GM18907 (cell line): ENCODE results near the gene HDHD5.
"Not testable (repeated sequence)": the region's sequence is repeated elsewhere in the genome, so short reads cannot be mapped to it uniquely, and the experiment has no call there.

Source experiments
- ATAC-seq: cut with Tn5 transposase; IDR thresholded peaks from one replicate; pipeline ENCODE4 v1.9.1; 2021; ENCODE audit warnings: mild to moderate bottlenecking, moderate library complexity; ENCODE audit not compliant: unreplicated experiment

The HDHD5 gene

DNA sequence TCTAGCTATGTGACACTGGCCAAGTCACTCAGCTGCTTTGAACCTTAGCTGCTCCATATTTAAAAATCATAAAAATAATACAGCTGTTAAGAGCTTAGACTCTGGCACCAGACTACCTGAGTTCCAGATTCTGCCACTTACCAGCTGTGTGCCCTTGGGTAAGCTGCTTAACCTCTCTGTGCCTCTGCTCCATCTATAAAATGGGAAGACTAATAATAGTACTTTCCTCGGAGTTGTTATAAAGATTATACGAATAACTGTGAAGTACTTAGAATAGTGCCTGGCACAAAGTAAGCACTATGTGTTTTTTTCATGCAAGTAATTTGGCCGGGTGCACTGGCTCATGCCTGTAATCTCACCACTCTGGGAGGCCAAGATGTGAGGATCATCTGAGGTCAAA, 1.4 kb downstream of the HDHD5 start:
- no peak for ATAC-seq

DNA sequence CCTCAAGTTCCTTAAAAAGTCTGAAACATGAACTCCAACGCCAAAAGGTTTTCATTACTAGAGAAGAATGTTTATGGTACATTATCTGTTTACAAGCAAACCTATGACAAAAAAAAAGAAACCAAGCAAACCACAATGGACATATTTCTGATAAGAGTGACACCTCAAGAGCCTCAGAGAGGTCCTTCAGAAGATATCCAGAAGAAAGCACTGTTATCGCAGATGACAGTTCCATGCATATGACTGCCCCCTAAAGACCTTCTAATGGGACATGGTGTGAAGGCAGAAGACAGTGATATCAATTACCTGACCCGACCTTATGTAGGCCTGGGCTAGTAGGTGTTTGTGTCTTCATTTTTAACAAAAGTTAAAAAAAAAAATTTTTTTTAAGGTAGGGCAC, 3.1 kb downstream of the HDHD5 start:
- no peak for ATAC-seq

DNA sequence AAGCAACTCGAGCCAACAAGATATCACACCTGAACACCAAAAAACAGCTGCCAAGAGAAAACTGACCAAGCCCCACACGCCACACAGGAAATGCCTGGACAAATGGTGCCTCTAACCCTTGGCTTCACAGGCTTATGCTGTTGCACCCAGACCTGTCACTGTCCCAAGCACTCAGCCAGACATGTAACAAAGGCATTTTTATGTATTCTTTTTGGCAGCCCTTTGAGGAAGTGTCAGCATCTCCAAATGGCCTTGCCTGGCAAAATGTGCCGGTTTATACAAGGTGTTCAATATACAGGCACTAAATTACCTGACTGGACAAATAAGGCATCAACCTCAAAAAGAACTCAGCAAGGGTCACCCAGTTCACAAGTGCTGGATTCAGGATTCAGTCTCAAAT, 6.1 kb downstream of the HDHD5 start:
- no peak for ATAC-seq

DNA sequence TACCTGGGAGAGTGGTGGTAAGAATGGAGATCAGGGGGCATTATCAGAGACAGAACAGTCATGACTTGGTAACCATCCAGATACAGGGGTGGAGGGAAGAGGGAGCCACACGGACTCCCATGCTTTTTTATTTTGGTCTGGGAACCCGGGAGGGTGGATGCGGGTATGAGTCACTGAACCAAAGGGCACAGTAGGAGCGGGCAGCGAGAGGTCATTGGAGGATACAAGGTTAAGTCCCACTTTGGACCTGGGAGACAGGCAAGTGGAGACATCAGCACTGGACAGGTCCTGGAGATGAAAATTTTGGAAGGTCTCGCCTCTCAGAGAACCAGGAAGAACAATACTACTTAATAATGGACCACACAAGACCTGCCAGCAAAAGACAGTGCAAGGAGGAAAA, 6.7 kb downstream of the HDHD5 start:
- no peak for ATAC-seq

DNA sequence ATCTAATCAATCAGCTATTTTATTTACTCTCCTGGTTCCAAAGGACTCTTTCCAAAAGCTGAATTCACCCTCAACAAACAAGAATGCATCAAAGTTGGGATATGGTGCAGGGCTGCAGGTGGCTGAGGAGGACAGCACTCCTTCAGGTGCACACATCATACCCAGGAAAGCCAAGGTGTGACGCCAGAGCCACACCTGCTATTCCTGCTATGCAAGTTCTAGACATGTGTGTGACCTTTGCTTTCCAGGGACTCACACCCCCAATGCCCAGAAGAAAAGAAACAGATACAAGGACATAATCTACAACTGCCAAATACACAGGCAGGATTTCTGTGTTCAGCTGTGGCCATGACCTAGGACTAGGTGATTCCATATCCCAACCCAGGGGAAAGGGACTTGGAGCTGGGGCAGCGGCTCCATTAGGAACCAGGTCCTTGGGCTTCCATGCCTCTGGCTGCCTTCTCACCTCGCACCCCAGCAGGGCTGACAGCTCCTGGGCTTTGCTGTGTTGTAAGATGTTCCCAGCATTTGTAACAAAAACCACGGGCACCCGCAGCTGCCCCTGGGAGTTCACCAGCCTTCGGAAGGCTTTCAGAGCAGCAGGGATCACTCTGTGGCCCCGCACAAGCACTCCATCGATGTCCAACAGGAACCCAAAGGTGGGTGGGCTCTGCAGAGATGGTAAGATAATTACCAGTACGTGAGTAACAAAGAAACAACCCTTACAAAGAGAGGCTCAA, 9.8 kb downstream of the HDHD5 start:
- ATAC-seq: no peak

DNA sequence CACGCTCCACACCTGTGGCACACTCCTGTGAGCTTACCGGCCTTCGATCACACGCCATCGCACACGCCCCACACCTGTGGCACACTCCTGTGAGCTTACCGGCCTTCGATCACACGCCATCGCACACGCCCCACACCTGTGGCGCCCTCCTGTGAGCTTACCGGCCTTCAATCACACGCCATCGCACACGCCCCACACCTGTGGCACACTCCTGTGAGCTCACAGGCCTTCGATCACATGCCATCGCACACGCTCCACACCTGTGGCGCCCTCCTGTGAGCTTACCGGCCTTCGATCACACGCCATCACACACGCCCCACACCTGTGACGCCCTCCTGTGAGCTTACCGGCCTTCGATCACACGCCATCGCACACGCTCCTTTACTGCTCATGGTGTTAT, 11.6 kb downstream of the HDHD5 start:
- not testable (repeated sequence) for ATAC-seq

DNA sequence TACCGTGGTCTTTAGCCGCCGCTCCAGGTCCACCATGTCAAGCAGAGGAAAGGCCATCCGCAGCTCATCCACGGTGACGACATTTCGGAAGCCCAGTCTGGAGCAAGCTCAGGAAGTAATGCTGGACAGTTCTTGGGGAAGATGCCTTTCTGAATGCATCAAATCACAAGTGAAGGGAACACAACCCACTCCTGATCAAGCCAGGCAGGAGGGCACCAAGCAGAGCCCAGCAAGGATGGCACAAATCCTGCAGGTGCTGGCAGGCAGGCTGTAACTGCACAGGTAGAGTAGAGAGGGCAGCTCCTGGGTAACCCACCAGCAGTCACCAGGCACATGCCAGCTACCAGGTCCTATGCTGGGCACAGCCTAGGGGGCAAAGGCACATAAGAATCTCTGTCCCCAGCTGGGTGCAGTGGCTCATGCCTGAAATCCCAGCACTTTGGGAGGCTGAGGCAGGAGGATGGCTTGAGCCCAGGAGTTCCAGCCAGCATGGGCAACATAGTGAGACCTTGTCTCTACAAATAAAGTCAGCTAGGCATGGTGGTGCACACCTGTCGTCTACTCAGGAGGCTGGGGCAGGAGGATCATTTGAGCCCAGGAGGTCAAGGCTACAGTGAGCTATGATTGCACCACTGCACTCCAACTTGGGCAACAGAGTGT, 13.9 kb downstream of the HDHD5 start:
- no peak for ATAC-seq

DNA sequence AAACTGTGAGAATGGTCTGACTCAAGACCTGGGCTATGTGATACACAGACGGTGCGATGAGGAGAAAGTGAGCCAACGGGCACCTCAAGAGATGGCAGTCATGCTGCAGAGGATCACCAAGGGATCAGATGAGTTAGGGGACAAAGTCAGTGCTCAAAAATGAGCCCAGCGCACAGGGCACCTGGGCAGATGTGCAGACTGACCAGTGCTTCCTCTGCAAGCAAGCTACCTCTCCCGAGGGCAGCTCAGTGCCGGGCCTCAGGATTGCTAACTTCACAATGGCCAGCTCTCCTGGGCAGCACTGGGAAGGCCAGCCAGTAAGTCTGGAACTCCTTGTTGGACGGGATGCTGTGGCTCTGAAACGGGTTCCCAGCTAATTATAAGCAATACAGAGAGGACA, 15.3 kb downstream of the HDHD5 start:
- ATAC-seq: no peak

DNA sequence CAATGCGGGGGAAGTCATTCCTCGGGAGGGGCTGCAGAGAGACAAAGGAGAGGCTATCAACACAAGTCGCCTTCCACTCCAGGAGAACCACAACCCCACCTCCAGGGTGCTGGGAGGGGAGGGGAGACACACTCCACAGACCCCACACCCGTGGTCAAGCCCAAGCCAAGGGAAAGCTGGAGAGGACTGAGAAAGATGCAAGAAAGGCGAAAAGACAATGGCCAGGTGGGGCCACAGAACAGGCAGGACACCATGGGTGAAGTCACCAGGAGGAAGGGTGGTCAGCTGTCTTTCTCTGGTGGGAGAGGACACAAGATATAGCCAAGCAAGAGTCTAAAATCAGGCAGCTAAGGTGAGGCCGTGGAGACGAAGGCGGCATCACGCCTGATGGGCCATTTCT, 16.0 kb downstream of the HDHD5 start:
- ATAC-seq: no peak

DNA sequence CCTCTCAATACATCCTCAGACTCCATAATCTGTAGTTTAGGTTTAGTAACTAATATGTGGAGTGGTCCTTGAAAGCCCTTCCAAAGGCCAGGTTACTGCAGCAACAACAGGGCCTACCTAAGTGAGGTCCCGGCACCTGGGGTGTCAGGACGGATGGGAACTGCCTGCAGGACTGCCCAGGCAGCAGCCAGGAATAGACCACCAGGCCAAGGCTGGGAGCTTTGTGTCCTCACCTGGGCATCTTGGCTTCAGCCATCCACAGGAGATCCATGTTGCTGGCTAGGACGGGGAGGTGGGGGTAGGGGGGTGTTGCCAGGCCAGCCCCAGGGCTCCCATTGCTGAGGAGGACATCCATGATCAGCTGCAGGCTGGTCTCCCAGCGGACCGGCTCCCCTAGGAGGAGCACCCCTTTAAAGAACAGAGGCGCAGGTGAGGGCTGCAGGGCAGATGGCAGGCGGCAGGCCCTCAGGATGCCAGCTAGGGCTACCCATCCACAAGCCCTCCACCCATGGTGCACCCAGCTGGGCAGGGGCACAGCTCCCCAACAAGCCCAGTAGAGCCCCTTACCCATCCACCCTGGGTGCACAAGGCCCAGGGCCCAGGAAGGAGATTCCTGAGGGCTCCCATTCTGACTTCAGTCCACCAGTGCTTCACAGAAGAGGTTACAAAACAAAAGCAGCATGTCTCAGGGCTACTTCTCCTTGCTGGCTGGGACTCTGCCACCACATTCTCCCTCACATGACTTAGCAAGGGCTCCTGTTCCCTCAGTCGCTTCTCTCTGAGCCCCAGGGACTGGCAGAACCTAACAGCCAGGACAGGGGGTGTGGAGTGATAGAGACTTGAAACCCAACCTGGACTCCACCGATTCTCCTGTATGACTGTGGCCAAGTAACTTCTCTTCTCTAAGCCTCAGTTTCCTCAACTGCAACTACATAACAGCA, 18.0 kb downstream of the HDHD5 start:
- no peak for ATAC-seq

DNA sequence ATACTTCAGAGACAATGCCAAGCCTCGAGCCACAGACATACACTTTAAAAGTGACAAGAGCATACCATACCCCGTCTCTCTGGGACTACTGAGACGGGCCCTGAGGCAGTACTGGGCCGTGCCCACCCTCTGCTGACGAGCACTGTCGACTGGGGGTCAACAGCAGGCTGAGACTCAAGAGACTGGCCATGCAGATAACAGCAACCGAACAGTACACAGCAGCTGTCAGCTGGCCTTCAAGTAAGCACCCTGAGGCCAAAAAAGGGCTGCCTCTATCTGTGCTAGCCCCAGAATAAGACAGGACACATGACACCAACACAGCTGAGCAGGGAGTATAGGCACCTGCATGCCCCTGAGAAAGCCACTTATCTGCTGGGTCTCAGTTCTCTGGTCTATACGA, 19.1 kb downstream of the HDHD5 start:
- ATAC-seq: no peak

DNA sequence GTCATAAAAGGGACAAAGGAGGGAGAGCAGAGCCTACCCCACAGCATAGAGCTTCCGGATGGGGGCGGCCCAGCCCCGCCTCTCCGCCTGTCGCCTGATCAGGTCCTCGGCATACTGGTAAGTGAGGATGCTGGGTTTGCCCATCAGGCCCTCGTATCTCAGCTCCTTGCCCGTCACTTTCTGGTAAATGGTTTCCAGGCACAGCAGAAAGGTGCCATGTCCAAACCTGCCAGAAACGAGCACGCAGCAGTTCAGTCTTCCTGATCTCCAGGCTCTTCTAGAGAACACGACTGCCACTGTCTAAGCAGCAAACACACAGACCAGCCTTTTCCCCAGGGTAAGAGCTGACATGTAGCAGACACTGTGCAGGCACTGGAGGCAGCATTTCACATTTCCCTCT, 20.6 kb downstream of the HDHD5 start:
- no peak for ATAC-seq

DNA sequence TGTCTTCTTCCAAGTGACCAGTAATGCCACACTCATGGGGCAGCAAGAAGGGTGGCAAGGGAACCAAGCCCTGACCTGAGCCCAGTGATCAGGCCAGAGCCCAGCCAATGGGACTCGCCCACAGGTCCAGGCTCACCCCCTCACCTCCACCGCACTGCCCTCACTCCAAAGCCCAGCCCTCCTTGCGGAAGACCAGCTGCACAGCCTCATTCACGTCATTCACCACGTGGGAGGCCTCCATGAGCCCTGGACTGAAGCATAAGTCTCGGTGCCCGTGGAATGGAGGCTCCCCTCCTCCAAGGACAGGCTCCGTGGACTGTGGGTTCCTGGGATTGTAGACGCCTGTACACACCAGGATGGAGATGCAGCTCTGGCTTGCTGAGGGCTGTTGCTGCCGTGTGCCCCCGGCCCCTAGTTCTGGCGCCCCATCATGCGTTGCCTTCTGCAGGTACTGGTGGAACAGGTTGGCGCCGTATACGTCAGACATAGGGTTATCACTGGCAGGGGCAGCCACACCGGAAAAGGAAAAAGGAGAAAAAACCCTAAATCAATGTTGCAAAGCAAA, 21.1 kb downstream of the HDHD5 start:
- ATAC-seq: no peak

DNA sequence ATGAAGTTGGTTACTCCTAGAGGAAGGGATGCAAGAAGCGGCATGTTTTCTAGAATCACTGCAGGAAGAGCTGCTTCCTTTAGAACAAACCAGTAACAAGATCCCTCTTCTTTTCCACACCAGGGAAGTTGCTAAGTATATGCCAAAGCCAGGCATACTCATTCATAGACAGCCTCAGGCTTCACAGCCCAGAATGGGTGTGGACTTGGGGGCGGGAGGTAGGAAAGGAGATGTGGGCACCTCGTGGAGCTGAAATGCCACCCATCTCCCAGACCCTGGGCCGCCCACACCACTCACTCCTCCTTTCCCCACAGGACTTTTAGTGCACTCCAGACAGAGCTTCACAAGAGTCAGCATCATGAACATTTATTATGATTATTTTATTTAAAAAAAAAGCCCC, 21.9 kb downstream of the HDHD5 start:
- ATAC-seq: no peak

DNA sequence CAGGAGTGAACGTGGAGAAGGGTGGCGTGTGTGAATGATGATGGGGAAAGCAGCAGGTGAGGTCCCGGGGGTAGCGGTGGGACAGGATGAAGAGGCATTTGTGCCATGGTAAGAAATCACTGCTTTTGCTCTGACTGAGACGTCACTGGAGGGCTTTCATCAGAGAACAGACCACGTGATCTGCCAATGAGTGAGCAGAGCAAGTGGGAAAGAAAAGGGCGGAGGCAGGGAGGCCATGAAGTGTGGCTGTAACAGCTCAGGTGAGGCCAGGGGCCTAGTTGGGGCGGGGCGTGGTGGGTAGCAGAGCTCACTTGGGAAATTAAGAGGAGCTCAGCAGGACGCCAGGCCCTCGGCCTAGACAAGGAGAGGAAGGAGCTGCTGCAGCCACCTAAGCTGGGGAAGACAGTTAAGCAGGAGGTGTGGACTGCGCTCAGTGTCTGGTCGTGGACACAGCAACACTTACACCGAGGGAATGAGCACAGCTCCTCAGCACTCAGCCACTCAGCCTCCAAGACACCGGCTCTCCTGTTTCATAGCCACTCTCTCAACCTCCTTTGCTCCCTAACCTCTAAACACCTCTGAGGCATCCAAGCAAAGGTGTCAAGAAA, 23.8 kb downstream of the HDHD5 start:
- ATAC-seq: no peak

DNA sequence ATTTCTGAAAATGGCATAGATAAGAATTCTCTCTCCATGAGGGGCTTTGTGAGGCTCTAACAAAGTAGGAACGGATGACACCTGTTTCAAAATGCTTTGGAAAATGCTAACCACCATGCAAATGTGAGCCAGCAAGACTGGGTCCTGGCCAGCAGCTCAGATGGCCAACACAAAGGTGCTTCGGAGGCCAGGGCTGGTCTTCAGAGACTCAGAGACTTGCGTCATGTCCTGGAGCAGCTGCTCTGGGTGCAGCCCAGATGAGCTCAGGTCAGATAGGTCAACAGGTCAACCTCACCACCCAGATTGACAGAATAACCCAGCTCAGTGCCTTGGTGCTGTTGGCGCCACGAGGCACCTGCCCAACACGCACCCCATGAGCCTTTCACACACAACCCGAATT, 25.9 kb downstream of the HDHD5 start:
- no peak for ATAC-seq

DNA sequence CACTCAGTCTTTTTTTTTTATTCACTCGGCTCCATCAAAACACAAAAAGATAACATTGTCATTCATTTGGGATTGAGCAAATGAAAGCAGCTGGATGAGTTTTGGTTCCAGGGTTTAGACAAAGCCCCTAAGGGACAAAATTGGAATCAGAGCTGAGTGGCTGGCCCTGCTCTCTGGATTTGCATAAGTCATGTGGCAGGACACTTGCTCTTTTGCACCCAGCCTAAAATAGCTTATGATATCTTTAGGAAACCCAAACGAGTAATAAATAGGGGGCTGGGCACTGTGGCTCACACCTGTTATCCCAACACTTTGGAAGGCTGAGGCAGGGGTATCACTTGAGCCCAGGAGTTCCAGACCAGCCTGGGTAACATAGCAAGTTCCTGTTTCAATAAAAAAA, 27.0 kb downstream of the HDHD5 start:
- ATAC-seq: no peak

DNA sequence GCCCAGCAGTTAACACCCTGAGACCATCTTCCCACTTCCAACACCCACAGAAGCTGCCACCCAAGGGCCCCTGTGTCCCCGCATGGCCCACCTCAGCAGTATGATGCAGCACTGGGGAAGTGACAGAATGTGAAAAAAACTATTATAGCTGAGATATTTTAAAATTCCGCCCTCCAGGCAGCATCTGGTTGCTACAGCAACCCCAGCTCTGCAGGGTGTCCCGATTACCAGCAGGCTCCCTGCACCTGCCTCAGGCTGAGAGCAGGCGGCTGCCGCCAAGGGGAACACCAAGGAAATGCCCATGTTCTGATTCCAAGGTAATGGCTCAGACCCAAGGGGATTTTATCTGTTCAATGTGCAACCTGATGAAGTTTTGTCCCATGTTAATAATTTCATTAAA, 27.4 kb downstream of the HDHD5 start:
- no peak for ATAC-seq

DNA sequence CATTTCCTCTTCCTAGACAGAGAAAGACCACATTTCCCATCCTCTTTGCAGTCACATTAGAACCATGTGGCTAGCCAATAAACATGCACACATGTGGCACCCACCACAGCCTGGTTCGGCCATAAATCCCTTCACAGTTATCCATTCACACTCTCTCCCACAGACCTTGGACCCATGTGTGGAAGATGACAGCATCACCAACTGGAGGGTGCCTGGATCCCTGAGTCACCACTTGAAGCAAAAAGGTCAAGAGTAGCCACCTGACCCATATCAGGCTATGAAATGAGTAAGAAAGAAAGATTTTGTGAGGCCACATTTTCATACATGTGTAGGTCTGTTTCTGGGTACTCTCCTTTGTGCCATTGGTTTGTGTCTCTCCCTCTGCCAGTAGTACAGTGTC, 28.9 kb downstream of the HDHD5 start:
- no peak for ATAC-seq

DNA sequence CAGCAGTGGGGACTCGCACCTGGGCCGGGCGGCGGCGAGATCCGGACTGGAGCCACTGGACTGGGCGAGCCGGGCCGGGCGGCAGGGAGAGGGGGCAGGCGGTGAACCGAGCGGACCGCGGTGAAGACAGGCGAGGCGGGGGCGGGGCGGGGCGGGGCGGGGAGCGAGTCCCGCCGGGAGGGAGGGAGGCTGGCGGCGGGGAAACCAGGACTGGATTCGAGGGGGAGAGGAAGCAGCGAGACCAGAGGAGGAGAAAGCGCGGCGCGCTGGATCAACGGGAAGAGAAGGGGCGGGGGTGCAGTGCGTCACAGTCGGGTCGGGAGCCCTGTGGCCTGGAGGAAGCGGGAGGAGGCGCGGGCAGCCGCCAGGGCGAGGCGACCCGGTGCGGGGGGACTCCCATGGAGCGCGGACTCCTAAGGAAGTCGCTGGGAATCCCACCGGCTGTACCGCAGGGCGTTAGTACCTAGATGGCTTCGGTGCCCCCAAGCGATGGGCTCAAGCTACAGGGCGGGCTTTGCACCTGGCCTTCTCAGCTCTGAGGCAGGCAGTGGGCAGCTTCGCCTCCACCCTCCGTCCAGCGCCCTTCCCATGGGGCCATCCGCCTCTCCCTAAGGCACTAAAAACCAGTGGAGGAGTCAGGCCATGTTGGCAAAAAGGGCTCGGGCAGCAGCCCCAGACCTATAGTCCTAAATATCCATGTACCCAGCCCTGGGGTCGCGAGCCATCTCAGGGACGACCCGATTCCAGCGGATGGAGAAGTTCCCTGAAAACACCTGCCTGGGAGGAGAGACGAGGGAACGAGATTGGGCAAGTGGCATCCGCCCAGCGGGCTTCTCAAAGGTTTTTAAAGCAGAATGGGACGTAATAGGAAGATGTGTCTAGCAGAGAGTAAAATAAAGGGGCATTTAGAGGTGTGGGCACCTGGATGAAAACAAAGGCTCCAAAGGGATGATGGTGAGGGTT, 37.6 kb downstream of the HDHD5 start, which contains the start of gene TMEM121B:
TSS of gene TMEM121B (minus strand) at position 128 of the 963 bp plus-strand sequence. CDS start 233 bp downstream, outside the sequence.
- no peak for ATAC-seq
